ENCODE data around the gene USPL1. TPM values are rescaled to one million over a fixed set of nuclear protein-coding genes. Genes with fewer than 3 reads are reported as not detected.

USPL1 gene
- polyA plus RNA-seq, 1 donor from 2014 or later: 60.1 TPM

GRCh38 chr13:30610311-30610710 lies 7.4 kb upstream of the USPL1 start:
- no peaks in the 10 kb centered on the region for H3K9me2 ChIP-seq (ENCODE audit: insufficient read depth, low read length)
- no peaks in the 10 kb centered on the region for H4K20me1 ChIP-seq (ENCODE audit: insufficient read depth)
- no peak overlapping the region for H3K4me2 ChIP-seq (ENCODE audit: low read length)
- no peaks in the 10 kb centered on the region for H3K27me3 ChIP-seq (ENCODE audit: insufficient read depth, low read depth, low read length)
- H3K27ac ChIP-seq (ENCODE audit: low read length): no peak overlapping the region
- no peak overlapping the region for H2AFZ ChIP-seq (ENCODE audit: low read depth, low read length)
- H3K9ac ChIP-seq (ENCODE audit: low read length): no peak overlapping the region
- no peak overlapping the region for H3K4me3 ChIP-seq (ENCODE audit: low read length)
- no peaks in the 10 kb centered on the region for H3K9me3 ChIP-seq (ENCODE audit: low read length)
- H3K36me3 ChIP-seq (ENCODE audit: insufficient read depth, low read length): no peaks in the 10 kb centered on the region
- no peak for TF ChIP-seq CTCF (IDR thresholded peaks at IDR 0.05; ENCODE audit: poor library complexity, severe bottlenecking)
- no peak for TF ChIP-seq POLR2AphosphoS5 (IDR thresholded peaks at IDR 0.05)
- TF ChIP-seq EZH2 (IDR thresholded peaks at IDR 0.05; ENCODE audit: borderline replicate concordance, insufficient read depth, low read length, poor library complexity, severe bottlenecking): no peak
- TF ChIP-seq SMC3 (conservative IDR thresholded peaks at IDR 0.05; ENCODE audit: poor library complexity): no peak
- TF ChIP-seq REST (IDR thresholded peaks at IDR 0.05; ENCODE audit: borderline replicate concordance): no peak
- TF ChIP-seq RAD21 (conservative IDR thresholded peaks at IDR 0.05): no peak
- no peak for TF ChIP-seq MXI1 (conservative IDR thresholded peaks at IDR 0.05; ENCODE audit: poor library complexity, severe bottlenecking)
- TF ChIP-seq EP300 (conservative IDR thresholded peaks at IDR 0.05; ENCODE audit: poor library complexity, severe bottlenecking): no peak
- no peak for TF ChIP-seq TAF1 (IDR thresholded peaks at IDR 0.05; ENCODE audit: low read depth)
- no peaks in the 10 kb centered on the region for H3F3A ChIP-seq (ENCODE audit: insufficient read depth, low read length, poor library complexity, severe bottlenecking)
- peaks cover 23% of the 10 kb centered on the region for H3K79me2 ChIP-seq (replicated peaks; ENCODE audit: insufficient read depth, low read length)

- Histone ChIP-seq H4K20me1 (ENCODE audit: insufficient read depth) (no peaks in the 10 kb centered on the region), H3K36me3 (ENCODE audit: insufficient read depth, low read length) (no peaks in the 10 kb centered on the region), H3K9ac (ENCODE audit: low read length) (no peak overlapping the region), H3K9me2 (ENCODE audit: insufficient read depth, low read length) (no peaks in the 10 kb centered on the region), H3K27ac (ENCODE audit: low read length) (no peak overlapping the region), H3K4me3 (ENCODE audit: low read length) (peak overlapping the region; percentile 83), H3K79me2 (replicated peaks; ENCODE audit: insufficient read depth, low read length) (peaks cover 54% of the 10 kb centered on the region), H3K4me2 (ENCODE audit: low read length) (peak overlapping the region; percentile 90), H3F3A (ENCODE audit: insufficient read depth, low read length, poor library complexity, severe bottlenecking) (no peaks in the 10 kb centered on the region), H2AFZ (ENCODE audit: low read depth, low read length) (no peak overlapping the region), H3K9me3 (ENCODE audit: low read length) (no peaks in the 10 kb centered on the region), H3K27me3 (ENCODE audit: insufficient read depth, low read depth, low read length) (no peaks in the 10 kb centered on the region)
- TF ChIP-seq EP300 (conservative IDR thresholded peaks at IDR 0.05; ENCODE audit: poor library complexity, severe bottlenecking) (no peak), SMC3 (conservative IDR thresholded peaks at IDR 0.05; ENCODE audit: poor library complexity) (no peak), POLR2AphosphoS5 (IDR thresholded peaks at IDR 0.05) (no peak), EZH2 (IDR thresholded peaks at IDR 0.05; ENCODE audit: borderline replicate concordance, insufficient read depth, low read length, poor library complexity, severe bottlenecking) (no peak), TAF1 (IDR thresholded peaks at IDR 0.05; ENCODE audit: low read depth) (no peak), RAD21 (conservative IDR thresholded peaks at IDR 0.05) (no peak), MXI1 (conservative IDR thresholded peaks at IDR 0.05; ENCODE audit: poor library complexity, severe bottlenecking) (no peak), CTCF (IDR thresholded peaks at IDR 0.05; ENCODE audit: poor library complexity, severe bottlenecking) (no peak), REST (IDR thresholded peaks at IDR 0.05; ENCODE audit: borderline replicate concordance) (no peak)
These were observed 2.2 kb upstream of the USPL1 start for GRCh38 chr13:30615481-30615865.

Measured in neural cell (in vitro differentiated cells).